ENCODE measurements around the gene ZNF146.

- TF ChIP-seq CTCF (IDR thresholded peaks at IDR 0.05) (no peak), POLR2A (IDR thresholded peaks at IDR 0.05) (no peak), EP300 (IDR thresholded peaks at IDR 0.05) (no peak), POLR2AphosphoS5 (IDR thresholded peaks at IDR 0.05) (no peak)
These were observed 31.1 kb downstream of the ZNF146 start for GRCh38 chr19:36246006-36246481.

All from stomach (tissue), 4 donors.